HG02798 (cell line): ENCODE results near the gene SIK3.

Experiments
- ATAC-seq: cut with Tn5 transposase; IDR thresholded peaks from one replicate; pipeline ENCODE4 v1.9.1; 2021; ENCODE audit warnings: mild to moderate bottlenecking; ENCODE audit not compliant: unreplicated experiment, poor library complexity

Gene SIK3

DNA sequence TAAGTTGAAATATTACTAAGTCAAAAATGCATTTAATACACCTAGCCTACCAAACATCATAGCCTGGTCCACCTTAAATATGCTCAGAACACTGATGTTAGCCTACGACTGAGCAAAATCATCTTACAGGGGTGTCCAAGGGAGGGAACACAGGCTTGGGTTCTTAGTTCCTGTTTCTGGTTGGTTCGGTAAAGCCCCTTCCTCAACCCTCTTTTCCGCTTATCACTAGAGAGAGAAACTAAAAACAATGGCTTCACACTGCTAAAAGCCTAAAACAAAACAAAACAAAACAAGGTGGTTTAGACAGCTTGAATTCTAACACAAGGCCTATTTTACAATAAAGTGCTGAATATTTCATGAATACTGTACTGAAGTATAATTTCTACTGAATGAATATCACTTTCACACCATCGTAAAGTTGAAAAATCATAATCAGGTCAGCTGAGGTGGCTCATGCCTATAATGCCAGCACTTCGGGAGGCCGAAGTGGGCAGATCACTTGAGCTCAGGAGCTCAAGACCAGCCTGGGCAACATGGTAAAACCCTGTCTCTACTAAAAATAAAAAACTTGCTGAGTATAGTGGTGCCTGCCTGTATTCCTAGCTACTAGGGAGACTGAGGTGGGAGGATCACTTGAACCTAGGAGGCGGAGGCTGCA lies 118.0 kb downstream of the SIK3 start:
- peak; percentile 93 for ATAC-seq

DNA sequence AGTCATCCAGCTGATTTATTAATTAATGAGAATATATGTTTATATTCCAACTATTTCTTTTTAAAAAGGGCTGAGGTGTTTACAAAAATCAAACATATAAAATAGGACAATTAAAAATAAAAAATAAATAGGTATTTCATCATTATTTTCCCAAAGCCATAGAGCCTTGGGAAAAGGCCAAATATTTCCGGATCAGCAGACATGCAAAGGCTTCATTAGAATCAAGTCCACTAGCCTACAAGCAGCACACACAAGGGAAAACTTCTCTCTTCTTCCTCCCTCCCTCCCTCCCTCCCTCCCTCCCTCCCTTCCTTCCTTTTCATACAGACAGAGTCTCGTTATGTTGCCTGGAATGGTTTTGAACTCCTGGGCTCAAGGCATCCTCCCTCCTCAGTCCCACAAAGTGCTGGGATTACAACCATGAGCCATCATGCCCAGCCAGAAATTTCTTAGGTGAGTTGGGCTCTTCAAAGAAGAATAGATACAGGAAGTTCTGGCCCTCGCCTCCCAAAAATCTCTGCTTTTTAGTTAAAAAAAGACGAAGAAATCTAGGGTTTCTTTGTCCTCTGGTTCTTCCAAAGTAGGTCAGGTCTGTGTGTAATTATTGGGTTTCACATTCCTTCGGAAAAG lies 121.2 kb downstream of the SIK3 start:
- ATAC-seq = no peak

DNA sequence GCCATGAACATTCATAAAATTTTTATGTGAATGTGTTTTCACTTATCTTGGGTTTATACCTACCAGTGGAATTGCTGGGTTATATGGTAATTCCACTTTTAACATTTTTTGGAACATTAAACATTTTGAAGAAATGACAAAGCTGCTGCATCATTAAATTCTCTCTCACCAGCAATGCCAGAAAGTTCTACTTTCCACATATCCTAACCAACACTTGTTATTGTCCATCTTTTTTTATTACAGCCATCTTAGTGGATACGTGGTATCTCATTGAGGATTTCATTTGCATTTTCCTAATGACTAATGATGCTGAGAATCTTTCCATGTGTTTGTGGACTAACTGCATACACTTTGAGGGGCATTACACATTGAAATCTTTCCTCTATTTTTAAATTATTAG lies 122.6 kb downstream of the SIK3 start:
- ATAC-seq = no peak

DNA sequence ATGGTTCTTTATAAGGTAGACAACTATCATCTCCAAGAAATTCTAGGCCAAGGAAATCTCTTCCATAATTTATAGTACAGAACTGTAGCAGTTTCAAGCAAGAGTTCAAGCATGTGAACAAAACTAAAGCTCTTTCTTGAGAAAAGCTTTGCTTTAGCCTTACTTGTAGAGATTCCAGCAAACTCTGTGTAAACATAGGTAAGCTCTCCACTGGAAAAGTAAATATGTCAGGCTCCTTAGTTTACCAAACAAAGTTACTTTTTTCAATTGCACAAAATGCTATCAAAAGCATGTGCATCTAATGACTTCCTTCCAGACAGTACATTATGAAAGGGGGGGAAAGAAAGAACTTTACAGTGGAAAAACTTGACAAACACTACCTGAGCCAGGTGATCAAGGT lies 125.0 kb downstream of the SIK3 start:
- ATAC-seq = no peak

DNA sequence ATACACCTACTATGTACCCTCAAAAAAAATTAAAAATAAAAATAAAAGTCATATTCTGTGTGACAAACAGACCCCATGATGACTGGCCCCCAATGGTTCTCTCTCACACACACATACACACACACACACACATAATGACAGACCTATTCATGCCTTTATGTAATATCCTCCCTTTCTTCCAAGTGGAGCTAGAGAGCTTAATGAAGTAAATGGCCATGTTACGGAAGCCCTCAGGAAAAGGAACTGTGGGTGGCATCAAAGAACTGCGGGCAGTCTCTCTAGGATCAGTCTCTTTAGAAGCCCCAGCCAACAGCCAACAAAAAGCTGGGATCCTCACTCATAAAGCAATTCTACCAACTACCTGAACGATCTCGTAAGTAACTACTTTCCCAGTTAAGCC lies 125.5 kb downstream of the SIK3 start:
- ATAC-seq = no peak

DNA sequence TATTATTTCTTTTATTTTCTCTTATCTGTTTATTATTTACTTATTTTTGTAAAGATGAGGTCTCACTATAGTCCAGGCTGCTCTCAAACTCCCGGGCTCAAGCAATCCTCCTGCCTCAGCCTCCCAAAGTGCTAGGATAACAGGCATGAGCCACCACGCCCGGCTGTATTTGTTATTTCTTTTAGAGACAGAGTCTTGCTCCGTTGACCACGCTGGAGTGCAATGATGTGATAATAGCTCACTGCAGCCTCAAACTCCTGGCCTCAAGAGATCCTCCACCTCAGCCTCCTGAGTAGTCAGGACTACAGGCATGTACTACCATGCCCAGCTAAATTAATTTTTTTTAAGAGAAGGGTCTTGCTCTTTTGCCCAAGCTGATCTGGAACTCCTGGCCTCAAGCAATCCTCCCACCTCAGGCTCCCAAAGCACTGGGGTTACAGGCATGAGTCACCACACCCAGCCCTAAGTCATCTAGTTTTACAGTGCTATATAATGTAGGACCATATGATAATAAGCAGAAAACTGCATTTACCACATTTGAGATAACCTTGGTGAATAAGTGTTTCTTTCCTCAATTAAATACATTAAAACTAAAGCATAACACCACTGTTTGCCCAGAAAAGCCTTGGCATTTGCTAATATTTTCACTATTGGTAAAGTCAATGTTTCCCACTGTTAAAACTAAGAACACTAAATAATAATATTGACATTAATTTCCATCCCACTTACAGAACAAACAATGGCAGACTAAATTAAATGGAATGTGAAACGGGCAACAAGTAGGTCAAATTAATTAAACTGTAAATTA lies 127.5 kb downstream of the SIK3 start:
- no peak for ATAC-seq

DNA sequence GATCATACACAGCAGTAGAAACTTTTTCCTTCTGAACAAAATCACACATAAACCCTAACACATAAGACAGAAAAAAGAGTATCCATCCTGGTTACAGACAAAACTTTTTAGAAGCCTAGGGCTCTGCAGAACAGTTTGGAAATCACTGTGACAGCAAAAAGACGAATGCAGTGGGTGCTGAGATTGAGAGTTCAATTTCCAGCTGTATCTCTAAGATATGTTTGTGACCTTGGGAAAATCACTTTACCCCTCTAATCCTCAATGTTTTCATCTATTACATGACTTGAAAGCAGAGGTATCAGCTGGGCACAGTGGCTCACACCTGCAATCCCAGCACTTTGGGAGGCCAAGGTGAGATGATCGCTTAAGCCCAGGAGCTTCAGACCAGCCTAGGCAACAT lies 128.5 kb downstream of the SIK3 start:
- ATAC-seq = no peak

DNA sequence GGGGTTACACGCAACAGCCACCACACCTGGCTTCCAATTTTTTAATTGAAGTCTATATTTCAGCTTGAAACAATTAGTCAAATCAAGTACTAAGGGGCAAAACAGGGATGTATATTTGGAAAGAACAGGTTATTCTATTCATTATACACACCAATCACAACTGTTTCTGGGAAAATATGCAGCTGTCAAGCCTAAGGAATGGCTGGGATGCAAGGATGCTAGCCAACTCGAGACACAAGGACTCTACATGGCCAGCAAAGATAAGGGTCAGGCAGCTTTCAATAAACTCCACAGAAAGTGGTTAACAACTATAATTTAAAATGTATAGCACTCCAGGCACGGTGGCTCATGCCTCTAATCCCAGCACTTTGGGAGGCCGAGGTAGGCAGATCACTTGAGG lies 134.0 kb downstream of the SIK3 start:
- ATAC-seq = no peak

DNA sequence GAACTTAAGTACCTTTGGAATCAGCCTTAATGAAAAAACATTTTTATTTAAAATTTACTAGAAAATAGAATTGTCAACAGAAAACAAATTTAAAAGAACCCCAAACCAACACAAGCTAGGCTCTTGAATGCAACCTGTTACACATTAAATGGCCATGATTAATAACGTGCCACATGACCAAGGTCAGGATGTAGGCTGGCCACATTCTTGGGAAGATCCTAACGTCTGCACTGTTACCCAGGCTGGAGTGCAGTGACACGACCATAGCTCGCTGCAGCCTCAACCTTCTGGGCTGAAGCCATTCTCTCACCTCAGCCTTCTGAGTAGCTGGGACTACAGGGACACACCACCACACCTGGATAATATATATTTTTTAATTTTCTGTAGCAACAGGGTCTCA lies 134.4 kb downstream of the SIK3 start:
- no peak for ATAC-seq

DNA sequence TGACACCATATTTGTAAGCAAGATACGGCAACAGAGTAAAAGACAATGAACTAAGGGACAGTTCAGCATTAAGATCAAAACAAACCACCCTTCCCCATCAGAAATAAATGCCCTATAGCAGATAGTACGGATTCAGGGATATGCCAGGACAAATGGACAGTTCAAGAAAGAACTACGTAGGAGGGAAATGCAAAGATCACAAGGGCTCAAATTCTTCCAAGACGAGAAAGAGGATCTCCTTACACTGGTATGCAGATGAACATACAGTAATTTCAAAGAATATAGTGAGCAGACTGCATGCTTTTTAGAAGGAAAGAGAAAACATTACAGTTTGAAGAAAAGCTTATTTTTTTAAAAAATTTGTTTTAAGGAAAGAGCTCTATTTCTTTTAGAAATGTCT lies 136.1 kb downstream of the SIK3 start:
- no peak for ATAC-seq

DNA sequence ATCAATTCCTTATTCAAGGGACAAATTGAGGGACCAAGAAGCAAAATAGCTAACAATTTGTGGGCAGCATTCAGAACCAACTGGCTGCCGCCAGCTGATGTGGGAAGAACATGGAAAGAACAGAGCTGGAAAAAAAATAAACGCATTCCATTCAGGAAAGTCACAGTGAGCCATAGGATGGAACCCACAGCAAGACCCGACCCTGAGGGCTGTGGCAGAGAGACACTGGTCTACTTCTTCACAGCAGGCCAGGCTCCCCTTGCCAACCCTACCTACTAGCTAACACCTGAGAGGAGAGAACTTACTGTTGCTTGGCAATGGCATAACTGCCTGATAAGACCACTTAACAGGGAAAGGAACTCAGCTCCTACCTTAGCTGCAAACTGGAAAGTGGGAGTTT lies 137.3 kb downstream of the SIK3 start:
- ATAC-seq = no peak

DNA sequence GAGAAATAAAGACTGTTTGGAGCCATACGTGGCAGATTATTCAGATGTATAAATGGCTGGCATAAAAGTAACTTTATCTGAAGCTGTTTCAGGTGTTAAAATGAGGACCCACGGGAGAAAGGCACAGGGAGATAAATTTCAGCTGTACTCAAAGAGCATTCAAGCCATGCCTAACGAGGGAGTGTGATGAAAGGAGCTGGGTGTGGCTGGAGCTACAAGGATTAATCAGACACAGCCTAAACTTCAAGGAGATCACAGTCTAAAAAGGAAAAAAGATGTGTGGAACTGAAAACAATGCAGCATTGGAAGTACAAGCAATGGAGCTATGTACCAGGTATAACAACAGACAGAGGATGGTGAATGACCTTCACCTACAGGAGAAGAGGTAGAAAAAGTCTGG lies 140.0 kb downstream of the SIK3 start:
- ATAC-seq = no peak

DNA sequence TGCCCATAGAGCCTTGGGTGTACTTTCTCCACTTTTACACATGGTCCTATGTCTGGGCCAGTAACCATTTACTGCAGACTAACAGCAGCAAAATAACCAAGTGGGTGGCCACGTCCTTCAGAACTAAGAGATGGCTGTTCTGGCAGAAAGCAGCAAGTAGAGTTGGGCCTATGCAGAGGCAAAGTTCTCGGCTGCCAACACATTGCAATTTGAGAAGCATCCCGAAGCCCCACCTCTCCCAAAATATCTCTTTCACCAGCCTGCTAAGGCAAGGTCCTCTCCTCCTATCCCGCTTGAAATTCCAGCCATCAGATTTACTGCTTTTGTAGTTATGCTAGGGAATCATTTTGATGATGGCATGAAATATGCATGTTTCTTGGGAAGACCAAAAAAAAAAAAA lies 142.3 kb downstream of the SIK3 start:
- no peak for ATAC-seq

DNA sequence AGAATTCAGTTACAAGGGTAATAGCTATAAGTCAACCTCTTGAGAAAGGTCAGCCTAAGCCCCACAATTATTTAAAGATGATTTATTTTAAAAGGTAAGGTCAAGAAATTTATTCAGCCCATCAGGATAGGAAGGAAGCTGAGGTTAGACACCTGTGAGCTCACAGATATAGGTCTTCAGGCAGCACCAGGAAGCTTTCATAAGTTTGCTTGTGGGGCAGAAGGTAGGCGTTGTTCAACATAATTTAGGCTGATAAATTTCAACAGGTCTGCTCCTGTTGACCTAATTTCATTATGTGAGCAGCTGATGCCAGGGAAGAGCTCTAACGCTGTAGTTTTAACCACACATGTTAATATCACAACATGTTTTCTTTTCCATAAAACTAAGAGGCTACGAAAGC lies 142.7 kb downstream of the SIK3 start:
- no peak for ATAC-seq

DNA sequence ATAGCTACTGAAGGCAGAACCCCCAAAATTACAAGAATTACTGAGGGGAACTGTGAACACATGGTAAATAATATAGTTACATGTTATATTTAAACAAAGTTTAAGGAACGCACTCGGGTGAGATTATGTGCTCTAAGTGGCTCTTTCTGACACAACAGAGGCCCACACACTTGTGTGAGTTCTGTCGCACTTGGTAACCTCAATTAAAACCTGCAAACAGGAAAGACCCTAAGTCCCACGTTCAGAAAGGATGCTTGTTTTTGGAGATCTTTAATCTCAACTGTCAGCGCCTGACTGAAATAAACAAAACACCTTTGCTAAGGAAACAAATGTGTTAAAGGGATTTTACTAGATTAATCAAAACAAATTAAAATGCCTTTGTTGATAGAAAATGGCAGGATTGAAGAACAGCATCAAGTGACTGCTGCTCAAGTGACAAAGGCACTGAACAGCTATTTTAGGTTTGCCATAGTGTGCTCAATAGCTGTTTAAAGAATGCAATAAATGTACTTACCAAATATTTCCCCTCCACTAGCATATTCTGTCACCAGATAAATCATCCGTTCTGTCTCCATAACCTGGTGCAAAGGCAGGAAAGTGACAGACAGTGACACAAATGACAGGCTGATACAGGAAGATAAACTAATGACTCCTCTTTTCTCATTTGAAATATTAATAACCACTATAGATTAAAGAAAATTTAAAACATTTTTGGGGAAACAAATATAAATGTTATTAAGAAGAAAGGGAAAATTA lies 144.5 kb downstream of the SIK3 start:
- no peak for ATAC-seq

DNA sequence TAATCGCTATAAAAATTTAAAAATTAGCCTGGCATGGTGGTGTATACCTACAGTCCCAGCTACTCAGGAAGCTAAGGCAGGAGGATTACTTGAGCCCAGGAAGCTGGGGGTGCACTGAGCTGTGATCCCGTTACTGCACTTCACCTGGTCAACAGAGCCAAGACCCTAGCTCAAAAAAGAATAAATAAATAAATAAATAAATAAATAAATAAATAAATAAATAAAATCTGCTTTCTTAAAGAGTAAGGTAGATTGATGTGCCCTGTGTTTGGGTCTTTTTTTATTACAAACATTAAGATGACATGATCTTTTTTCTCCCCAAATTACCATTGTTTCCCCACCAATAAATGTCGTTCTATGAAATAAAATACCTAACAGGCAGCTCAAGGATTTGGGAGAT lies 146.5 kb downstream of the SIK3 start:
- ATAC-seq = no peak

DNA sequence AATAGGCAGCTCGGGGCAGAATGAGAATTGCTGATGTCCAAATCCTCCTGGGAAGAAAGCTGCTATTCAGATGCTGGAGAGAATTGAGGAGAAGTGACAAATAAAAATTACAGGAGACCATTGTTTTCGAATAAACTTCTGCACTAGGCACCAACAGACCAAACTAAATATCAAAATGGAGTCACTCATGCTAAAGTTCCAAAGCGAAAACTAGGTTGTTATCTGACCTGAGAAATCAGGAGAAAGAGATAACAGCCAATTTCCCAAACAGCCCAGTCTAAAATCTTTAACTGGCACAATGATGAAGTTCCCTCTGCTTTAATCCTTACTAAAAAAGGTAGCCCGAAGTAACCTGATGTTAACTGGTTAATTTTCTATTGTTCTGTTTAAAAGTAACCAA lies 148.0 kb downstream of the SIK3 start:
- ATAC-seq = no peak

DNA sequence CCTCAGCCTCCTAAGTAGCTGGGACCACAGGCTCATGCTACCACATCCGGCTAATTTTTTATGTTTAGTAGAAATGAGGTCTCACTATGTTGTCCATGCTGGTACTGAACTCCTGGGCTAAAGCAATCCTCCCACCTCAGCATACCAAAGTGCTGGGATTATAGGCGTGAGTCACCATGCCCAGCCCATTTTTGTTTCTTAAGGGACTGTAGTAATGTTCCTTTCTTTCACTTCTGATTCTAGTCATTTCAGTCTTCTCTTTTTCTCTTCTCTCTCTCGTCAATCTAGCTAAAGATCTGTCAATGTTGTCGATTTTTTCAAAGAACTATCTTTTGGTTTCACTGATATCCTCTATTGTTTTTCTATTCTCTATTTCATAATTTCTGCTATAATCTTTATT lies 149.8 kb downstream of the SIK3 start:
- no peak for ATAC-seq

DNA sequence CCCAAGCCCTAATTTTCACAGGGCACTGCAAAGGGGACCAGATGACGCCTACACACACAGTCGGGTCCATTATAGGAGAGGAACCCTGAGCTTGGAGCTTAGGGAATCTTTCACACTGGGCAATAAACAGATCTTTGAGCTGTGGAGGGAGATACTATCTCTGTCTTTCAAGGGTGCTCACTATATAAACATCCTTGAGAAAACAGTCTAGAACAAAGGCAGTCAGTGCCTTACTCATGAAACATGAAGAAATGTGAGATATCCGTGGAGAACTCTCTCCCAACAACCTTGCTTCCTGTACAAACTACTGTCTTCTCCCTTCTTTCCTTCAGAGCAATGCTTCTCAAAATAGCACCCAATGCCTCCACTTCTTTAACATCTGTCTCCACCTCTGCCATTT lies 151.8 kb downstream of the SIK3 start:
- ATAC-seq = no peak

DNA sequence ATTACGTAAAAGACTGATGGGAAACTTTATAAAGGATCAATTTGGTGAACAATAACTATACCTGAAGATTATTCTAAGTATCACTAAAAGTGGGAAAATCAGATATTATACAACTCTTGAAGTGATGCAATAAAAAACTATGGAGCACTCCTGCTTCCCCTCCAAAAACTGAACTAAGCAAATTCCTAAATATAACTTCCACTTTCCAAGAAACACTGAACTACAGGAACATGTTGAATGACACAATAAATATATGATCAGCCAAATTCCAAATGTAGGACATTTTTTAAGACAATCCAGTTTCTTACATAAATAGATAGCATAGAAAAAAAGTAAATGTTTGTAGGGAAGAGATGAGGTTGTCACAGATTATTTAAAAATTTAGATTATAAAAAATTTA lies 158.7 kb downstream of the SIK3 start:
- no peak for ATAC-seq

DNA sequence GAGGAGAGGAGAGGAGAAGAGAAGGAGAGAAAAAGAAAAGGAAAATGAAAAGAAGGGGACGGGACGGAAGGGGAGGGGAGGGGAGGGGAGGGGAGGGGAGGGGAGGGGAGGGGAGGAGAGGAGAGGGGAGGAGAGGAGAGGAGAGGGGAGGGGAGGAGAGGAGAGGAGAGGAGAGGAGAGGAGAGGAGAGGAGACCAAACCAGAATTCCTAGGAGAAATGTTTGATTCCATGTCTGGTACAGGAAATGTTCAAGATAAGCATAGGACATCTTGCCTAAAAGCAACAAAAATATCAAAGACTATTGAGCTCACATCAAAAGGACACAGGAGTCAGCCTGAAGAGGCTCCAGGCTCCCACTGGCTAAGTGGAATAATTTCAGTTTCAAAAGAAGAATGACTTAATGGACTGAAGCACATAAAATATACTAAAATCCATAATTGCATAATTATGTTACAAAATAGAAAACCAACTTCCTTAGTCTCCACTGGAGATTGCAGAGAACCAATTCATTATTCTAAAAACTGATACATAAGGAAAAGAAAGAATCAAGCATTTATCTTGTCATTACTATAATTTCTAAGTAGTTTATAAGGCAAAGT lies 159.7 kb downstream of the SIK3 start:
- no peak for ATAC-seq
